ENCODE measurements around the gene STRIP1. TPM values are rescaled to one million over a fixed set of nuclear protein-coding genes. Genes with fewer than 3 reads are reported as not detected.
A peak's percentile ranks its signal among the peaks of the same experiment; 100 is the strongest.

Gene STRIP1
- total and polyA plus RNA-seq, 12 donors, result 22.3 to 47.9 (median 30.2) TPM

DNA sequence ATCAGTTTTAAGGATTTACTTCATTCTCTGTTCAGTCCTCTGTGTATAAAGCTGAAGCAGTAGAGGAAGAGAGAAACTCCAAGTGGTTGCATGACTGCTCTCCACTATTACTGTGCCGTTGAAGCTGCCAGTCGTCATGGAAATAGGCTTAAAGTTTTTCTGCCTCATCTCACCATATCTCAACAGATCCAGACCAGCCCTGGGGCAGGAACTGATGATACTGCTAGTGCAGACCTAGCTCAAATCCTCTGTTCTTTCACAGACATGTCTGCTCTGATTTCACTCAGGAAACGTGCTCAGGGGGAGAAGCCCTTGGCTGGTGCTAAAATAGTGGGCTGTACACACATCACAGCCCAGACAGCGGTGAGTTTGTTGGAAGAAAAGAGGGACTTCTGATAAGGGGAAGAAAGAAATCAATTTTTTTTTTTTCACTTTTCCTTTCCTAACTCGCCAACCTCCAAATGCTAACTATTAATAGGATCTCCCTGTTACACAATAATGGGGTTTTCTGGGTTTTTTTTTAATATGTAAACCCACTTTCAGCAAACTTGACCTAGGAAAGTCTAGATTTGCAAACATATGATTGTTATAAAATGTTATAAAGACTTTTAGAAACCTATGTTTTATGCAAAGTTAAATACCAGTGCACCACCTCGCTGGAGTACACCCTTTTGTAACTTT lies 22.2 kb upstream of the STRIP1 start:
- peak in 1 of 7 donors; percentile 75 for DNase-seq
- Histone ChIP-seq H3K36me3 (replicated peaks in 1 of 2) (peaks cover 0 to 79% of the 10 kb centered on the region in 2 donors), H3K4me3 (no peak overlapping the region), H3K27me3 (no peaks in the 10 kb centered on the region), H3K9me3 (replicated peaks in 1 of 3) (no peaks in the 10 kb centered on the region), H3K4me1 (replicated peaks in 1 of 2) (no peaks in the 10 kb centered on the region), H3K27ac (peak overlapping the region in 1 of 5 donors; percentile 31)
- TF ChIP-seq, protein P1, sequence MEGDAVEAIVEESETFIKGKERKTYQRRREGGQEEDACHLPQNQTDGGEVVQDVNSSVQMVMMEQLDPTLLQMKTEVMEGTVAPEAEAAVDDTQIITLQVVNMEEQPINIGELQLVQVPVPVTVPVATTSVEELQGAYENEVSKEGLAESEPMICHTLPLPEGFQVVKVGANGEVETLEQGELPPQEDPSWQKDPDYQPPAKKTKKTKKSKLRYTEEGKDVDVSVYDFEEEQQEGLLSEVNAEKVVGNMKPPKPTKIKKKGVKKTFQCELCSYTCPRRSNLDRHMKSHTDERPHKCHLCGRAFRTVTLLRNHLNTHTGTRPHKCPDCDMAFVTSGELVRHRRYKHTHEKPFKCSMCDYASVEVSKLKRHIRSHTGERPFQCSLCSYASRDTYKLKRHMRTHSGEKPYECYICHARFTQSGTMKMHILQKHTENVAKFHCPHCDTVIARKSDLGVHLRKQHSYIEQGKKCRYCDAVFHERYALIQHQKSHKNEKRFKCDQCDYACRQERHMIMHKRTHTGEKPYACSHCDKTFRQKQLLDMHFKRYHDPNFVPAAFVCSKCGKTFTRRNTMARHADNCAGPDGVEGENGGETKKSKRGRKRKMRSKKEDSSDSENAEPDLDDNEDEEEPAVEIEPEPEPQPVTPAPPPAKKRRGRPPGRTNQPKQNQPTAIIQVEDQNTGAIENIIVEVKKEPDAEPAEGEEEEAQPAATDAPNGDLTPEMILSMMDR (IDR thresholded peaks at IDR 0.05), result no peak
- no peak for TF ChIP-seq POLR2A (IDR thresholded peaks at IDR 0.05)
- 72 to 81% (median 75%) methylated on average over 6 of the region's 6 CpGs for WGBS, 4 donors
- intact Hi-C loops (cut with DNase I), result no loop called here

DNA sequence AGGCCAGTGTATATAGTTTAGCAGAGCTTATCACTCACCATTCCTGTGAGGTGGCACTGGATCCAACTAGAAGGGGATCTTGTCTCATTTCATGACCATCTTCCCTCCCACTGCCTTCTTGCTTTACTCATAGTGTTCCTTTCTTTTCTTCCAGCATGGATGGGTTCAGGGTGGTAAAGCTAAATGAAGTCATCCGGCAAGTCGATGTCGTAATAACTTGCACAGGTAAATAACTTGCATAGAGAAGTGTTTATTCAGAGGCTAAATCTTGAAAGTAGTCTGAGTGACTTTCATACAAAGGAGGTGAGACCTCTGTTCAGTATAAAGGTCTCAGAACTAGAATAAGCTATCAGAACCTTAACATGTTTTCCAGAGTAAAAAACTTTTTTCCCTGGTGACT lies 16.6 kb upstream of the STRIP1 start:
- H3K27me3 ChIP-seq, result no peaks in the 10 kb centered on the region
- peak overlapping the region in 1 of 5 donors; percentile 20 for H3K27ac ChIP-seq
- H3K4me1 ChIP-seq (replicated peaks in 1 of 2), result no peaks in the 10 kb centered on the region
- H3K36me3 ChIP-seq (replicated peaks in 1 of 2), result peaks cover 0 to 96% of the 10 kb centered on the region in 2 donors
- no peak overlapping the region for H3K4me3 ChIP-seq
- TF ChIP-seq, protein P1 (IDR thresholded peaks at IDR 0.05), result no peak
- no peak for TF ChIP-seq POLR2A (IDR thresholded peaks at IDR 0.05)
- no peaks in the 10 kb centered on the region for H3K9me3 ChIP-seq (replicated peaks in 1 of 3)
- 90 to 97% (median 93%) methylated on average over 3 of the region's 3 CpGs for WGBS, 4 donors
- no peak for DNase-seq
- intact Hi-C loops (cut with DNase I), result no loop called here

GRCh38 chr1:110018396-110018795 lies 16.0 kb upstream of the STRIP1 start:
- H3K4me3 ChIP-seq, result no peak overlapping the region
- TF ChIP-seq POLR2A (IDR thresholded peaks at IDR 0.05), result no peak
- TF ChIP-seq, protein P1 (IDR thresholded peaks at IDR 0.05), result no peak
- WGBS, 4 donors, result 88 to 96% (median 93%) methylated on average over 9 of the region's 9 CpGs
- no peak for DNase-seq
- peaks cover 0 to 96% of the 10 kb centered on the region in 2 donors for H3K36me3 ChIP-seq (replicated peaks in 1 of 2)
- intact Hi-C loops (cut with DNase I), result no loop called here
- no peaks in the 10 kb centered on the region for H3K27me3 ChIP-seq
- H3K27ac ChIP-seq, result no peak overlapping the region
- no peaks in the 10 kb centered on the region for H3K4me1 ChIP-seq (replicated peaks in 1 of 2)
- H3K9me3 ChIP-seq (replicated peaks in 1 of 3), result no peaks in the 10 kb centered on the region

- Histone ChIP-seq H3K36me3 (replicated peaks in 1 of 2) (peaks cover 0 to 98% of the 10 kb centered on the region in 2 donors), H3K4me1 (replicated peaks in 1 of 2) (no peaks in the 10 kb centered on the region), H3K27ac (no peak overlapping the region), H3K27me3 (no peaks in the 10 kb centered on the region), H3K4me3 (no peak overlapping the region), H3K9me3 (replicated peaks in 1 of 3) (no peaks in the 10 kb centered on the region)
- intact Hi-C loops (cut with DNase I), result no loop called here
- no peak for TF ChIP-seq POLR2A (IDR thresholded peaks at IDR 0.05)
- TF ChIP-seq, protein P1 (IDR thresholded peaks at IDR 0.05), result no peak
- WGBS, 4 donors, result 84 to 95% (median 91%) methylated on average over 1 of the region's 1 CpG
- no peak for DNase-seq
These were observed 14.7 kb upstream of the STRIP1 start for GRCh38 chr1:110019770-110020169.
